Neural progenitor cell (in vitro differentiated cells): ENCODE results near the gene CETP. TPM values are rescaled to one million over a fixed set of nuclear protein-coding genes. Genes with fewer than 3 reads are reported as not detected.

Experiments
- DNase-seq: peaks from one replicate; pipeline ENCODE4 v3.0.0-alpha.2; 2016; ENCODE audit warnings: low spot score
- H2AFZ ChIP-seq: fragments of 200-600 bp; sonication (generic); replicated peaks from 2 replicates; pipeline ENCODE4 v1.6.1; 2016; ENCODE audit warnings: antibody characterized with exemption
- H3F3A ChIP-seq: fragments of 200-600 bp; sonication (generic); 2 replicates; pipeline ENCODE4 v1.6.1; 2016; ENCODE audit warnings: antibody characterized with exemption, low read depth
- H3K27ac ChIP-seq: fragments of 200-600 bp; sonication (generic); 2 replicates; pipeline ENCODE4 v1.5.1; 2016; ENCODE audit warnings: mild to moderate bottlenecking
- H3K27me3 ChIP-seq: fragments of 200-600 bp; sonication (generic); 2 replicates; pipeline ENCODE4 v1.6.1; 2016; ENCODE audit warnings: mild to moderate bottlenecking, moderate library complexity
- H3K36me3 ChIP-seq: fragments of 200-600 bp; sonication (generic); 2 replicates; pipeline ENCODE4 v1.5.1; 2016
- H3K4me1 ChIP-seq: fragments of 200-600 bp; sonication (generic); 2 replicates; pipeline ENCODE4 v1.6.1; 2016; ENCODE audit warnings: mixed run types
- H3K4me2 ChIP-seq: fragments of 200-600 bp; sonication (generic); 2 replicates; pipeline ENCODE4 v1.6.1; 2016
- H3K4me3 ChIP-seq: fragments of 200-600 bp; sonication (generic); 2 replicates; pipeline ENCODE4 v1.5.1; 2016
- H3K79me2 ChIP-seq: fragments of 200-600 bp; sonication (generic); 2 replicates; pipeline ENCODE4 v1.6.1; 2016; ENCODE audit warnings: low read depth
- H3K9ac ChIP-seq: fragments of 200-600 bp; sonication (generic); 2 replicates; pipeline ENCODE4 v1.6.1; 2016
- H3K9me3 ChIP-seq: fragments of 200-600 bp; sonication (generic); 2 replicates; pipeline ENCODE4 v1.5.1; 2016; ENCODE audit warnings: low read depth
- H4K20me1 ChIP-seq: fragments of 200-600 bp; sonication (generic); 2 replicates; pipeline ENCODE4 v1.6.1; 2016; ENCODE audit warnings: low read depth
- H3K27ac Mint-ChIP-seq: 3 replicates; pipeline ENCODE4 v1.8.0; 2021; ENCODE audit warnings: mixed read lengths
- H3K27me3 Mint-ChIP-seq: 2 replicates; pipeline ENCODE4 v1.8.0; 2022; ENCODE audit warnings: low read depth, mild to moderate bottlenecking, inconsistent platforms, moderate library complexity, mixed read lengths; ENCODE audit not compliant: insufficient read depth
- H3K36me3 Mint-ChIP-seq: 3 replicates; pipeline ENCODE4 v1.8.0; 2021; ENCODE audit warnings: mixed read lengths
- H3K4me1 Mint-ChIP-seq: 3 replicates; pipeline ENCODE4 v1.8.0; 2021; ENCODE audit warnings: mixed read lengths
- H3K4me3 Mint-ChIP-seq: 3 replicates; pipeline ENCODE4 v1.8.0; 2021; ENCODE audit warnings: mild to moderate bottlenecking, moderate library complexity, mixed read lengths
- H3K9me3 Mint-ChIP-seq: 3 replicates; pipeline ENCODE4 v1.8.0; 2020; ENCODE audit warnings: mixed read lengths
- CTCF ChIP-seq: fragments of 200-600 bp; sonication (generic); IDR thresholded peaks from 2 replicates; pipeline ENCODE4 v1.5.1; 2017; ENCODE audit warnings: antibody characterized with exemption, mild to moderate bottlenecking
- EZH2 ChIP-seq: fragments of 200-600 bp; sonication (generic); IDR thresholded peaks from 2 replicates; pipeline ENCODE4 v1.6.1; 2017; ENCODE audit warnings: antibody characterized with exemption, mild to moderate bottlenecking, moderate library complexity
- EZH2phosphoT487 ChIP-seq: fragments of 200-600 bp; sonication (generic); IDR thresholded peaks from 2 replicates; pipeline ENCODE4 v1.6.1; 2017; ENCODE audit warnings: antibody characterized with exemption
- total RNA-seq: library from RNA; depleted of rRNA; stranded (reverse); fragments of >200 nt; gene quantifications from 2 replicates; pipeline ENCODE4 v1.2.3, GENCODE V29; 2015; ENCODE audit warnings: low replicate concordance

CETP gene
- total RNA-seq, 1 donor from 2014 or later = 0.28 TPM

- Histone ChIP-seq H4K20me1 (no peaks in the 10 kb centered on the region), H3K36me3 (no peaks in the 10 kb centered on the region), H3K4me3 (no peak overlapping the region), H3K27ac (no peak overlapping the region), H3K4me1 (no peaks in the 10 kb centered on the region), H3K27me3 (no peaks in the 10 kb centered on the region), H3K9ac (no peak overlapping the region), H3K9me3 (no peaks in the 10 kb centered on the region), H3F3A (no peaks in the 10 kb centered on the region), H3K79me2 (no peaks in the 10 kb centered on the region), H2AFZ (no peak overlapping the region), H3K4me2 (no peak overlapping the region)
- no peak overlapping the region for H3K4me3 Mint-ChIP-seq
- no peak overlapping the region for H3K27ac Mint-ChIP-seq
- TF ChIP-seq EZH2 = no peak
- no peak for TF ChIP-seq CTCF
- no peak for TF ChIP-seq EZH2phosphoT487
- peaks cover 6% of the 10 kb centered on the region for H3K27me3 Mint-ChIP-seq
- no peak for DNase-seq
- H3K4me1 Mint-ChIP-seq = peaks cover 5% of the 10 kb centered on the region
- no peaks in the 10 kb centered on the region for H3K36me3 Mint-ChIP-seq
- no peaks in the 10 kb centered on the region for H3K9me3 Mint-ChIP-seq
These were observed 51.5 kb downstream of the CETP start for GRCh38 chr16:57013229-57013628.

GRCh38 chr16:57013902-57014301 is 52.2 kb downstream of the CETP start:
- no peaks in the 10 kb centered on the region for H3K79me2 ChIP-seq

GRCh38 chr16:57016301-57016700 is 54.6 kb downstream of the CETP start:
- Mint-ChIP-seq H3K4me1 (peaks cover 5% of the 10 kb centered on the region), H3K9me3 (no peaks in the 10 kb centered on the region), H3K4me3 (no peak overlapping the region), H3K27ac (no peak overlapping the region), H3K27me3 (peaks cover 10% of the 10 kb centered on the region), H3K36me3 (no peaks in the 10 kb centered on the region)
- Histone ChIP-seq H3K36me3 (no peaks in the 10 kb centered on the region), H3K27ac (no peak overlapping the region), H4K20me1 (no peaks in the 10 kb centered on the region), H3K79me2 (no peaks in the 10 kb centered on the region), H3K27me3 (no peaks in the 10 kb centered on the region), H3K4me1 (no peaks in the 10 kb centered on the region), H3K4me2 (no peak overlapping the region), H3F3A (no peaks in the 10 kb centered on the region), H3K9ac (no peak overlapping the region), H3K4me3 (no peak overlapping the region), H2AFZ (no peak overlapping the region), H3K9me3 (no peaks in the 10 kb centered on the region)
- DNase-seq = no peak
- TF ChIP-seq EZH2phosphoT487 = no peak
- no peak for TF ChIP-seq CTCF
- no peak for TF ChIP-seq EZH2

More at GRCh38 chr16:57013902-57014301, 52.2 kb downstream of the CETP start:
- no peaks in the 10 kb centered on the region for H3K9me3 ChIP-seq
- no peak for TF ChIP-seq CTCF
- TF ChIP-seq EZH2 = no peak
- no peak for TF ChIP-seq EZH2phosphoT487
- no peaks in the 10 kb centered on the region for H3K36me3 ChIP-seq
- no peak for DNase-seq
- H2AFZ ChIP-seq = no peak overlapping the region
- H3K9ac ChIP-seq = no peak overlapping the region
- H3K27me3 ChIP-seq = no peaks in the 10 kb centered on the region
- H3K36me3 Mint-ChIP-seq = no peaks in the 10 kb centered on the region
- H3K27ac Mint-ChIP-seq = no peak overlapping the region
- no peak overlapping the region for H3K4me3 Mint-ChIP-seq
- peaks cover 5% of the 10 kb centered on the region for H3K4me1 Mint-ChIP-seq
- H3K27ac ChIP-seq = no peak overlapping the region
- peaks cover 6% of the 10 kb centered on the region for H3K27me3 Mint-ChIP-seq
- no peaks in the 10 kb centered on the region for H3K4me1 ChIP-seq
- no peaks in the 10 kb centered on the region for H3K9me3 Mint-ChIP-seq
- no peaks in the 10 kb centered on the region for H3F3A ChIP-seq
- no peak overlapping the region for H3K4me3 ChIP-seq
- H3K4me2 ChIP-seq = no peak overlapping the region
- no peaks in the 10 kb centered on the region for H4K20me1 ChIP-seq
